ENCODE measurements around the gene ZNF335. TPM values are rescaled to one million over a fixed set of nuclear protein-coding genes. Genes with fewer than 3 reads are reported as not detected.

The ZNF335 gene
- total and polyA plus RNA-seq, 2 of the 13 experiments (the other 11 are each of a cell fraction or from before 2014, with no cell fraction given): 9.7 to 13.7 TPM

DNA sequence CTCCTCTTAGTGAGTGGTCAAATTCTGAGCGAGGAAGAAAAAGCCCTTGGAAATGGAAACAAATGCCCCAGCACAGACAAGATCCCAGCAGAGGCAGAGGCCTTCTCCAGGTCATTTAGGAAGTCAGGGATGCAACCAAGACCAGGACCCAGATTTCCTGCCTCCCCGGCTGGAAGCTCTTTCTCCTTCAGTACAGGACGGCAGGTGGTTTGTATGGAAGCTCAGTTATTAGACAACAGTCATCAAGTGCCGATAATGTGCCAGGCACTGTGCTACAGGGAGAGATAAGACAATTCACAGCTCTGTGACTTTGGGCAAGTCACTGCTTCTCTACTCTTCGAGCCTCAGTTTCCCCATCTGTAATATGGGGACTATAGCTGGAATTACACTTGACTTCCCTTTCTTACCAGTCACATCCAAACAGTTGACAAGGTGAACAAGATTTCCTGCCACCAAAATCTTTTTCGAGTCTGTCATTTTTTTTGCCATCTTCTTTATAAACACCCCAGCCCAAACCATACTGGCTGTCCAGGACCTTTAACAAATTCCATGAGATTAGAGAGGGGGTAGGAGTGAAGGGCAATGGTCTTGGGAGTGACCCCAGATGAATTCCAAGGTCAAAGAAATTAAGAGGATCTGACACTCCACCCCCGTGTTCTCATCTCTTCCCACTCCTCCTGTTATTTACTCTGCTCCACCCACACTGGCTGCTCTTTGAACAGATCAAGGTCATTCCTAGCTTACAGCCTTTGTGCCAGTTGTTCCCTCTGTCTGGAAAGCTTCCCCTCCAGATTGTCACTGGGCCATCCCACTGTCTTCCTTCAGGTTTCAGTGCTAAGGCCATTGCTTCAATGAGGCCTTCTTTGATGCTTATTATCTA, 42.8 kb upstream of the ZNF335 start (continued):
- TF ChIP-seq, protein P1, sequence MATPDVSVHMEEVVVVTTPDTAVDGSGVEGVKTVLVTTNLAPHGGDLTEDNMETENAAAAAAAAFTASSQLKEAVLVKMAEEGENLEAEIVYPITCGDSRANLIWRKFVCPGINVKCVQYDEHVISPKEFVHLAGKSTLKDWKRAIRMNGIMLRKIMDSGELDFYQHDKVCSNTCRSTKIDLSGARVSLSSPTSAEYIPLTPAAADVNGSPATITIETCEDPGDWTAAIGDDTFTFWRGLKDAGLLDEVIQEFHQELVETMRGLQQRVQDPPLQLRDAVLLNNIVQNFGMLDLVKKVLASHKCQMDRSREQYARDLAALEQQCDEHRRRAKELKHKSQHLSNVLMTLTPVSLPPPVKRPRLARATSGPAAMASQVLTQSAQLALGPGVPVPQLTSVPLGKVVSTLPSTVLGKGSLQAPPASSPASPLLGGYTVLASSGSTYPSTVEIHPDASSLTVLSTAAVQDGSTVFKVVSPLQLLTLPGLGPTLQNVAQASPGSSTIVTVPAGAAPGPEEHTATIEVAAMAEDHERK (CRISPR knock-in tag; IDR thresholded peaks at IDR 0.05; ENCODE audit: low read depth): no peak
- TF ChIP-seq KMT2B (CRISPR knock-in tag; IDR thresholded peaks at IDR 0.05): no peak
- peak; percentile 70; the same call in 1 of the 2 replicates for TF ChIP-seq HOXA3 (CRISPR knock-in tag; IDR thresholded peaks at IDR 0.05)
- 0 out of 2 replicates have a peak, but pooled peaks have one; percentile 11 for TF ChIP-seq HOXD1 (CRISPR knock-in tag; IDR thresholded peaks at IDR 0.05)
- TF ChIP-seq KAT2B (IDR thresholded peaks at IDR 0.05; ENCODE audit: borderline replicate concordance, low read depth, low read length): no peak
- TF ChIP-seq TMF1 (CRISPR knock-in tag; IDR thresholded peaks at IDR 0.05; ENCODE audit: low read depth): no peak
- no peak for TF ChIP-seq TCF7L2 (IDR thresholded peaks at IDR 0.05; ENCODE audit: low read depth, low read length)
- TF ChIP-seq, protein P2, sequence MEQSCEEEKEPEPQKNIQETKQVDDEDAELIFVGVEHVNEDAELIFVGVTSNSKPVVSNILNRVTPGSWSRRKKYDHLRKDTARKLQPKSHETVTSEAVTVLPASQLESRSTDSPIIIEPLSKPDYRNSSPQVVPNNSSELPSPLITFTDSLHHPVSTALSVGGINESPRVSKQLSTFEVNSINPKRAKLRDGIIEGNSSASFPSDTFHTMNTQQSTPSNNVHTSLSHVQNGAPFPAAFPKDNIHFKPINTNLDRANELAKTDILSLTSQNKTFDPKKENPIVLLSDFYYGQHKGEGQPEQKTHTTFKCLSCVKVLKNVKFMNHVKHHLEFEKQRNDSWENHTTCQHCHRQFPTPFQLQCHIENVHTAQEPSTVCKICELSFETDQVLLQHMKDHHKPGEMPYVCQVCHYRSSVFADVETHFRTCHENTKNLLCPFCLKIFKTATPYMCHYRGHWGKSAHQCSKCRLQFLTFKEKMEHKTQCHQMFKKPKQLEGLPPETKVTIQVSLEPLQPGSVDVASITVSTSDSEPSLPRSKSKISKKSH (CRISPR knock-in tag; IDR thresholded peaks at IDR 0.05; ENCODE audit: borderline replicate concordance): no peak
- TF ChIP-seq ZNF883 (CRISPR knock-in tag; IDR thresholded peaks at IDR 0.05; ENCODE audit: not compliant biosample characterization): no peak
- TF ChIP-seq SRSF1 (optimal IDR thresholded peaks at IDR 0.05; ENCODE audit: low read depth, low read length): no peak
- no peak for TF ChIP-seq SMARCE1 (IDR thresholded peaks at IDR 0.05; ENCODE audit: borderline replicate concordance)
- peak; percentile 71 for TF ChIP-seq SOX13 (IDR thresholded peaks at IDR 0.05)
- peak in 1 of 2 experiments; percentile 94; a peak in 2 of 4 replicates for TF ChIP-seq SOX13 (CRISPR knock-in tag; conservative IDR thresholded peaks at IDR 0.05 in 1 of 2, IDR thresholded peaks at IDR 0.05 in 1 of 2)
- TF ChIP-seq ZNF354B (CRISPR knock-in tag; IDR thresholded peaks at IDR 0.05): no peak
- TF ChIP-seq RXRB (CRISPR knock-in tag; IDR thresholded peaks at IDR 0.05; ENCODE audit: borderline replicate concordance): peak; percentile 93
- TF ChIP-seq, protein P3, sequence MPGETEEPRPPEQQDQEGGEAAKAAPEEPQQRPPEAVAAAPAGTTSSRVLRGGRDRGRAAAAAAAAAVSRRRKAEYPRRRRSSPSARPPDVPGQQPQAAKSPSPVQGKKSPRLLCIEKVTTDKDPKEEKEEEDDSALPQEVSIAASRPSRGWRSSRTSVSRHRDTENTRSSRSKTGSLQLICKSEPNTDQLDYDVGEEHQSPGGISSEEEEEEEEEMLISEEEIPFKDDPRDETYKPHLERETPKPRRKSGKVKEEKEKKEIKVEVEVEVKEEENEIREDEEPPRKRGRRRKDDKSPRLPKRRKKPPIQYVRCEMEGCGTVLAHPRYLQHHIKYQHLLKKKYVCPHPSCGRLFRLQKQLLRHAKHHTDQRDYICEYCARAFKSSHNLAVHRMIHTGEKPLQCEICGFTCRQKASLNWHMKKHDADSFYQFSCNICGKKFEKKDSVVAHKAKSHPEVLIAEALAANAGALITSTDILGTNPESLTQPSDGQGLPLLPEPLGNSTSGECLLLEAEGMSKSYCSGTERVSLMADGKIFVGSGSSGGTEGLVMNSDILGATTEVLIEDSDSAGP (CRISPR knock-in tag; IDR thresholded peaks at IDR 0.05; ENCODE audit: borderline replicate concordance): 0 out of 2 replicates have a peak, but pooled peaks have one; percentile 7
- TF ChIP-seq BCL6 (CRISPR knock-in tag; IDR thresholded peaks at IDR 0.05): peak; percentile 99
- TF ChIP-seq, protein P4, sequence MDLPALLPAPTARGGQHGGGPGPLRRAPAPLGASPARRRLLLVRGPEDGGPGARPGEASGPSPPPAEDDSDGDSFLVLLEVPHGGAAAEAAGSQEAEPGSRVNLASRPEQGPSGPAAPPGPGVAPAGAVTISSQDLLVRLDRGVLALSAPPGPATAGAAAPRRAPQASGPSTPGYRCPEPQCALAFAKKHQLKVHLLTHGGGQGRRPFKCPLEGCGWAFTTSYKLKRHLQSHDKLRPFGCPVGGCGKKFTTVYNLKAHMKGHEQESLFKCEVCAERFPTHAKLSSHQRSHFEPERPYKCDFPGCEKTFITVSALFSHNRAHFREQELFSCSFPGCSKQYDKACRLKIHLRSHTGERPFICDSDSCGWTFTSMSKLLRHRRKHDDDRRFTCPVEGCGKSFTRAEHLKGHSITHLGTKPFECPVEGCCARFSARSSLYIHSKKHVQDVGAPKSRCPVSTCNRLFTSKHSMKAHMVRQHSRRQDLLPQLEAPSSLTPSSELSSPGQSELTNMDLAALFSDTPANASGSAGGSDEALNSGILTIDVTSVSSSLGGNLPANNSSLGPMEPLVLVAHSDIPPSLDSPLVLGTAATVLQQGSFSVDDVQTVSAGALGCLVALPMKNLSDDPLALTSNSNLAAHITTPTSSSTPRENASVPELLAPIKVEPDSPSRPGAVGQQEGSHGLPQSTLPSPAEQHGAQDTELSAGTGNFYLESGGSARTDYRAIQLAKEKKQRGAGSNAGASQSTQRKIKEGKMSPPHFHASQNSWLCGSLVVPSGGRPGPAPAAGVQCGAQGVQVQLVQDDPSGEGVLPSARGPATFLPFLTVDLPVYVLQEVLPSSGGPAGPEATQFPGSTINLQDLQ (CRISPR knock-in tag; IDR thresholded peaks at IDR 0.05): no peak
- no peak; the same call in 1 of the 2 replicates for TF ChIP-seq RFXANK (CRISPR knock-in tag; IDR thresholded peaks at IDR 0.05)
- TF ChIP-seq ZFP37 (CRISPR knock-in tag; IDR thresholded peaks at IDR 0.05; ENCODE audit: borderline replicate concordance): 0 out of 2 replicates have a peak, but pooled peaks have one; percentile 33
- no peak for TF ChIP-seq MLLT10 (CRISPR knock-in tag; IDR thresholded peaks at IDR 0.05)
- TF ChIP-seq ZNF274 (CRISPR knock-in tag; IDR thresholded peaks at IDR 0.05): no peak
- TF ChIP-seq ZSCAN22 (CRISPR knock-in tag; IDR thresholded peaks at IDR 0.05): no peak

All from HepG2 (cell line).